HG03095 (cell line): Measurements from ENCODE around the gene CLCN5.

ENCODE experiments used
- ATAC-seq: cut with Tn5 transposase; IDR thresholded peaks from one replicate; pipeline ENCODE4 v1.9.1; 2021; ENCODE audit warnings: moderate library complexity; ENCODE audit not compliant: unreplicated experiment

CLCN5 gene

DNA sequence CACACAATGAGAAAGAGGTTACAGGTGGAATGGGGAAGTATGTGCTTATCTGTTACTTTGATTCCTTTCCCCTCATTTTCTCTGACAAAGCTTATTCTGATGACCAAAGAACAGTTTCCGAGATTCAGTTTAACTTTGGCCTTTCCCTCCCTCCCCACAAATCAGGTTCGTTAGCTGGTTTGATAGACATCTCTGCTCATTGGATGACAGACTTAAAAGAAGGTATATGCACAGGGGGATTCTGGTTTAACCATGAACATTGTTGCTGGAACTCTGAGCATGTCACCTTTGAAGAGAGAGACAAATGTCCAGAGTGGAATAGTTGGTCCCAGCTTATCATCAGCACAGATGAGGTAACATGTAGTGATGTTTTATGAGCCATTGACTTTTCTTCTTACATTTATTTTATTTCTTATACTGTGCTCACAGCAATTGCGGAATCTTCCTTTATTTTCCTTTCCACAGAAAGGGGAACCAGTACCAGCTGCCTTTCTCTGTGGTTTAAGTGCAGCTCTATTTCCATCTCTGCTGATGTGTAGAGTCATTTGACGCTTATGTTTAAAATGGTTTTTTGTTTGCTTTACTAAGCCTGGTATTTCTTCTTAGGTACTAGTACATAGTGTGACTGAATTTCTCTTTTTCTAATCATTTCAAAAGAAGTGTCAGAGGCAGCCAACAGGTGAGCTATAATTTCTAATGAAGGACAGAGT is 153.4 kb downstream of the CLCN5 start:
- ATAC-seq: no peak

- no peak for ATAC-seq
Observed at GRCh38 chrX:50081282-50081889, 159.0 kb downstream of the CLCN5 start.

GRCh38 chrX:50082741-50083140 is 160.3 kb downstream of the CLCN5 start:
- ATAC-seq: no peak

DNA sequence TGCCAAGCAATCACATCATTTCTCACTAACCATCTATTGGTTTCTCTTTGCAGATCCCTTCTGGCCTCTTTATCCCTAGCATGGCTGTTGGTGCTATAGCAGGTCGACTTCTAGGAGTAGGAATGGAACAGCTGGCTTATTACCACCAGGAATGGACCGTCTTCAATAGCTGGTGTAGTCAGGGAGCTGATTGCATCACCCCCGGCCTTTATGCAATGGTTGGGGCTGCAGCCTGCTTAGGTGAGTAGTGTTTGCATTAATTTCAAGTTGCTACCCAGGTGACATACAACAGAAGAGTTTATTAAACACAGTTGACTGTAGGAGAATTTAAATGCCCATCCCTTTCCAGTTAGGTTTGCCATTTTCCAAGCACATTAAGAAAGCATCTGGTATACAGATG is 166.2 kb downstream of the CLCN5 start:
- no peak for ATAC-seq

DNA sequence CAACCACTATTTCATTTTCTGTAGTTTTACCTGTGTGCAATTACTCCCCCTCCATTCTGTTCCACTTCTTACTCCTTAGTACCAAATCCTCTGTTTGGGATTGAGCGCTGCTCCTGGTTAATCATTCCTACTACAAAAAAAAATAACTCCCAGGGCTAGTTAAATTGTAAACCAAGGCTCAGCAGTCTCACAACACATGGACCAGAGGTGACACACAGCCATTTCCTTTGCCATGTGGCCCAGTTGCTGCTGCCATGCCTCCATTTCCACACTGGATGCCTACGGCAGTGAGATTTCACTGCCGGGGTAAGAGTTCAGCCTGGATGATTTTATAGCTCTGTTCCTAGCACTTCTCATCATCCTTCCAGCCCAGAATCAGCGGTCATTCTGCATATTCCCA is 171.2 kb downstream of the CLCN5 start:
- ATAC-seq: no peak

DNA sequence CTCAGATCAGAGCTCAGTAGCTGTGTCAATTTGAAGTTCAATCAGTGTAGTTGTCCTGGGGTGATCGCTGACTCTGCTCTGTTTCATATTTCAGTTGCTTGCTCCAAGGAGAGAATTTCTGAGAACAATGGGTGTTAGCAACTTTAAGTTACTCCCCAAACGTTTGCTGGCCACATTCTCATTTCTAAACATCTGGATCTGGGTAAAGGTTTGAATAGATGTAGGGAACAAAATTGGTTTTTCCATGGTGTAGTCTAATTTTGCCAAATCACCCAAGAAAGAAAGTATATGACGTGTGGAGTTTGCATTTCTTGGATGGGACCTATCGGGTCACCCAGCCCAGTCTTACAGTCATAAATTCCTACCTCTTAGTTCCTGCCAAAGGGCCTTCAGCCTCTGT is 174.7 kb downstream of the CLCN5 start:
- no peak for ATAC-seq

GRCh38 chrX:50098241-50098640 is 175.8 kb downstream of the CLCN5 start:
- no peak for ATAC-seq

- ATAC-seq: no peak
Observed at GRCh38 chrX:50098749-50099148, 176.4 kb downstream of the CLCN5 start.

GRCh38 chrX:50099331-50099730 is 176.9 kb downstream of the CLCN5 start:
- no peak for ATAC-seq

GRCh38 chrX:50100188-50100587 is 177.8 kb downstream of the CLCN5 start:
- no peak for ATAC-seq

- ATAC-seq: no peak
Observed at GRCh38 chrX:50103176-50103575, 180.8 kb downstream of the CLCN5 start.

- ATAC-seq: no peak
Observed at GRCh38 chrX:50103866-50104566, 181.6 kb downstream of the CLCN5 start.

DNA sequence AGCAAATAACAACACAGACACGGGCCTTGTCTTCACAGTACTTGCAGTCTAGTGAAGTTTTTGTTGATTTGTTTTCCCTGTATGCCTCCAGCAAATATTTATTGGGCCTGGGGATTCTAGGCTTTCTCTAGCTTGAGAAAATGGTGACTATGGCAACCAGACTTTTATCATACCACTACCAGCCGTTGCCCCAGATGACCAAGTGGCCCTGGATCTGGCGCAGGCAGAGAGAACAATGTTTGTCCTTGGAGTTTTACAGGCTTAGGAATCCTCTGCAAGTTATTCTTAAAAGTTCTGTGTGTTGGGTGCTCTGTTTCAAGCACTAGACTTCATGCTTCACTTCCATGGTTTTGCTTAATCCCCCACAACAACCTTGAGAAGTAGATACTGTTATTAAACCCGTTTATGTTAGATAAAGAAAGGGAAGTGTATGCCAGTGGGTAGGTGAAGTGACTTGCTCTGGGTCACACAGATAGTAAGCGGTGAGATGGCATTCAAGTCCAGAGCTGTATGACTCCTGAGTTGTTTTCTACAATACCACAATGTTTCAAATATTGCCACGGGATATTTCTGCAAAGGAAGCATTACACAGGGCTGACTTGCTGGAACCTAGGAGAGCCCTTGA is 183.8 kb downstream of the CLCN5 start:
- no peak for ATAC-seq

DNA sequence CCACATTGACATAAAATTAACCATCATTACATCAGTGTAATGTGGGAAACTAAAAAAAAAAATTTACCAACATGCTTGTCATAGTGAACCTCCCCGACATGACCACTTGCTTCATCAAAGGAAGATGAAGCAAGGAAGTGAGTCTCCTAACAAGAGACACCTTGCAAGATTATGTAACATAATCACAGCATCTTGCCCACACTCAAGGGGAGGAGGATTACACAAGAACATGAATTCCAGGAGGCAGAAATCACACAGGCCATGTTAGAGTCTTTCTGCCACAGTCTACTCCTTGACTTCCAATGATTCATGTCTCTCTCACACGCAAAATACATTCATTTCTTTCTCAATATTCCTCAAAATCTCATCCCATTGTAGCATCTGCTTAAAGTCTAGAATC is 185.1 kb downstream of the CLCN5 start:
- no peak for ATAC-seq

- ATAC-seq: no peak
Observed at GRCh38 chrX:50108264-50108663, 185.9 kb downstream of the CLCN5 start.

GRCh38 chrX:50111742-50112141 is 189.3 kb downstream of the CLCN5 start:
- ATAC-seq: no peak

- ATAC-seq: no peak
Observed at GRCh38 chrX:50114113-50114512, 191.7 kb downstream of the CLCN5 start.

DNA sequence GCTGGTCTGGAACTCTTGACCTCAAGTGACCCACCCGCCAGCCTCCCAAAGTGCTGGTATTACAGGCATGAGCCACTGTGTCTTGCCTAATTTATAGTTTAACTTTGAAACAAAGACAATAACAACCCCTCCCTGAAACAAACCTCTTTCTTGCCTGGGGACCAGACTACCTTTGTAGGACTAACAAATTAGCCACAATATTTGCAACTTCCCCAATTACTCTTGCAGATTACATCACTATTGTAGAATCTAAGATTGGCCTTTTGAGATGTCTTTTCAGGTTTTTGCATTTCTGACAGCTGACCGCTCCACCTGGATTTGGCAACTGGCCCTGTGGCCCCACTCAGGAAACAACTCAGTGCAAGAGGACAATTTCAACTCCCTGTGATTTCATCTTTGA is 193.6 kb downstream of the CLCN5 start:
- ATAC-seq: no peak

DNA sequence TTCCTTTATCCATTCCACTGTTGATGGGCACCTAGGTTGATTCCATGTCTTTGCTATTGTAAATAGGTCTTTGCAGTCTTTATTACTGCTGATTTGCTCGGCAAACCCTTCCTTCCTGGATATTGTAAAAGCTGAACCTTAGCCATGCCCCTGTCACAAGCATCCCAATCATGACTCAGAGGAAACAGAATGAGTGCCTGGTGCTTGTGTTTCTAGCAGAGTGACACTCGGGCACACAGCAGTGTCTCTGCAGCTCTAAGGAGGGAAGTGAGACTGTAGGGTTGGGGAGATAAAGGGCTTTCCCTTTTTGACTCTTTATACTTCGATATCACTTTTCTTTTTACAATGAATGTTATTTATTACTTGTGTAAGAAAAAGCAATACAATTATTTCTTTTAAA is 195.1 kb downstream of the CLCN5 start:
- no peak for ATAC-seq

DNA sequence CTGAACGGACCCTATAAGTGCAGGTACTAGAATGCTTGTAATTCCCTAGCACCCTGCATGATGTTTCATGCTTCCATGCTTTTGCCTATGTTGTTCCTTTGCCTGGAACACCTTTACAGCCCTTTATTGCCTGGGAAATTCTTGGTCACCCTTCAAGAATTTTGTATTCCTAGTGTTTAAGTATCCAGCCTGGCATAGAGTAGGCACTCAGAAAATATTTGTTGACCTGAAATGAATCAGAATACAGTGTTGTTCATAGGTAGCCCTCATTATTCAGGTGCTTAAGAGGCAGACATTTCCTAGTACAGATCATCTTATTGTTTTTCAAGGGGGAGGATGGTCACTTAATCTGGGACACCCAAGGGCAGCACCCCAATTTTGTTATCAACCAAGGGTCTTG is 203.1 kb downstream of the CLCN5 start:
- ATAC-seq: no peak

GRCh38 chrX:50147972-50148371 is 225.6 kb downstream of the CLCN5 start:
- no peak for ATAC-seq
